PC-9 (cell line): Measurements from ENCODE around the gene GRM1. TPM values are rescaled to one million over a fixed set of nuclear protein-coding genes. Genes with fewer than 3 reads are reported as not detected.

ENCODE experiments used
- BruUV-seq: library from RNA; stranded (reverse); fragments of 400-500 nt; replicated peaks from 2 replicates; lab custom pipeline; 2021; lab: Mats Ljungman, UMichigan
- CTCF ChIA-PET: fragments of 300-600 bp; sonication (Branson Sonifier 250); formaldehyde crosslinking; loops from one replicate; lab custom pipeline; 2022; ENCODE audit warnings: antibody characterized with exemption; lab: Charles Lee
- POLR2A ChIA-PET: fragments of 300-600 bp; sonication (Branson Sonifier 250); formaldehyde crosslinking; loops from one replicate; lab custom pipeline; 2022; ENCODE audit warnings: antibody characterized with exemption; ENCODE audit not compliant: unreplicated experiment; lab: Charles Lee
- DNase-seq, 2 experiments: peaks; one replicate each; pipeline versions ENCODE4 v3.0.0 to v3.0.0-alpha.2; 2015 to 2022; ENCODE audit warnings: mixed read lengths in 1 of 2
- H2AFZ ChIP-seq: fragments of 200-600 bp; sonication (generic); 2 replicates; pipeline ENCODE4 v1.8.1; 2017; ENCODE audit warnings: antibody characterized with exemption
- H3F3A ChIP-seq: fragments of 200-600 bp; sonication (generic); 2 replicates; pipeline ENCODE4 v1.8.1; 2017; ENCODE audit warnings: antibody characterized with exemption, mild to moderate bottlenecking, low read depth; ENCODE audit not compliant: insufficient read depth
- H3K27ac ChIP-seq: fragments of 200-600 bp; sonication (generic); 2 replicates; pipeline ENCODE4 v1.6.1; 2016; ENCODE audit warnings: mixed run types
- H3K27me3 ChIP-seq: fragments of 200-600 bp; sonication (generic); 2 replicates; pipeline ENCODE4 v1.6.1; 2016; ENCODE audit warnings: low read depth, mixed run types; ENCODE audit not compliant: insufficient read depth
- H3K36me3 ChIP-seq: fragments of 200-600 bp; sonication (generic); 2 replicates; pipeline ENCODE4 v1.6.1; 2016; ENCODE audit warnings: low read depth, mixed run types
- H3K4me1 ChIP-seq: fragments of 200-600 bp; sonication (generic); replicated peaks from 2 replicates; pipeline ENCODE4 v1.6.1; 2016; ENCODE audit warnings: mixed run types; ENCODE audit not compliant: insufficient read depth
- H3K4me2 ChIP-seq: fragments of 200-600 bp; sonication (generic); 2 replicates; pipeline ENCODE4 v1.6.1; 2017; ENCODE audit warnings: mixed run types
- H3K4me3 ChIP-seq: fragments of 200-600 bp; sonication (generic); 2 replicates; pipeline ENCODE4 v1.6.1; 2016; ENCODE audit warnings: mixed run types
- H3K79me2 ChIP-seq: fragments of 200-600 bp; sonication (generic); 2 replicates; pipeline ENCODE4 v1.6.1; 2017; ENCODE audit warnings: low read depth, mixed run types
- H3K9me2 ChIP-seq: fragments of 200-600 bp; sonication (generic); 2 replicates; pipeline ENCODE4 v1.8.1; 2017; ENCODE audit warnings: mild to moderate bottlenecking; ENCODE audit not compliant: insufficient read depth
- H3K9me3 ChIP-seq: fragments of 200-600 bp; sonication (generic); 2 replicates; pipeline ENCODE4 v1.8.1; 2016; ENCODE audit warnings: low read depth; ENCODE audit not compliant: insufficient read depth
- H4K20me1 ChIP-seq: fragments of 200-600 bp; sonication (generic); 2 replicates; pipeline ENCODE4 v1.8.1; 2017; ENCODE audit not compliant: insufficient read depth
- EZH2 ChIP-seq: fragments of 200-600 bp; sonication (generic); IDR thresholded peaks from 2 replicates; pipeline ENCODE4 v1.8.0; 2017; ENCODE audit warnings: antibody characterized with exemption, low read depth
- intact Hi-C: fragments of 100-400 bp; cut with micrococcal nuclease; formaldehyde crosslinking; loops from one replicate; pipeline ENCODE4 v1.10.0; 2022; ENCODE audit not compliant: unreplicated experiment
- total RNA-seq: library from RNA; stranded (reverse); gene quantifications from 2 replicates; pipeline ENCODE4 v1.2.3, GENCODE V29; 2021
- TF ChIP-seq, protein P1 (sequence below): fragments of 200-600 bp; sonication (generic); conservative IDR thresholded peaks from 2 replicates; pipeline ENCODE4 v1.6.1; 2017; ENCODE audit warnings: mixed run types, antibody characterized with exemption, mild to moderate bottlenecking, moderate library complexity

GRM1 gene
- total RNA-seq, 1 experiment from 2014 or later = 0.26 TPM

- intact Hi-C loops = no loop called here
- BruUV-seq = no TSS peak
Measured at GRCh38 chr6:146127447-146128215, 98.8 kb downstream of the GRM1 start.

DNA sequence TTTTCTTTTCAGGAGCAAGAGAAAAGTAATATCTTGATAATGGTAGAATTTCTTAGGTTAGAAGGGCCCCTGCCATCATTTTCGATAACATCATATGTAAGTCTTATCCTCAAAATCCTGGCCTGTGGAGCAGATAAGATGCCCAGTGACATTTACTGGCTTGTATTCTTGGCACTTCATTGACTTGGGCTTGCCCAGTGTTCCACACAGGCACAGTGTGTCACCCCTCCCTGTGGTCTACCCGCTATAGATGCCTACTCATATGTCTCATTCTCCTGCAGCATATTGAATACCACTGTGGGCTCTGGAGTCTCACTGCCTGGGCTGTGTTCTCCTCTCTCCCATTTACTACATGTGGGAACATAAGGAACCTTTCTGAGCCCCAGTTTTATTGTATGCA lies 105.0 kb downstream of the GRM1 start:
- CTCF ChIA-PET = no interaction called here

More at GRCh38 chr6:146127447-146128215, 98.8 kb downstream of the GRM1 start:
- Histone ChIP-seq H4K20me1 (no peaks in the 10 kb centered on the region), H3K79me2 (no peaks in the 10 kb centered on the region), H3K27me3 (no peaks in the 10 kb centered on the region), H3K4me1 (no peaks in the 10 kb centered on the region), H3K36me3 (no peaks in the 10 kb centered on the region), H2AFZ (no peak overlapping the region), H3F3A (no peaks in the 10 kb centered on the region), H3K4me2 (no peak overlapping the region), H3K4me3 (no peak overlapping the region), H3K9me2 (no peaks in the 10 kb centered on the region), H3K27ac (no peak overlapping the region), H3K9me3 (no peaks in the 10 kb centered on the region)
- TF ChIP-seq, protein P1, sequence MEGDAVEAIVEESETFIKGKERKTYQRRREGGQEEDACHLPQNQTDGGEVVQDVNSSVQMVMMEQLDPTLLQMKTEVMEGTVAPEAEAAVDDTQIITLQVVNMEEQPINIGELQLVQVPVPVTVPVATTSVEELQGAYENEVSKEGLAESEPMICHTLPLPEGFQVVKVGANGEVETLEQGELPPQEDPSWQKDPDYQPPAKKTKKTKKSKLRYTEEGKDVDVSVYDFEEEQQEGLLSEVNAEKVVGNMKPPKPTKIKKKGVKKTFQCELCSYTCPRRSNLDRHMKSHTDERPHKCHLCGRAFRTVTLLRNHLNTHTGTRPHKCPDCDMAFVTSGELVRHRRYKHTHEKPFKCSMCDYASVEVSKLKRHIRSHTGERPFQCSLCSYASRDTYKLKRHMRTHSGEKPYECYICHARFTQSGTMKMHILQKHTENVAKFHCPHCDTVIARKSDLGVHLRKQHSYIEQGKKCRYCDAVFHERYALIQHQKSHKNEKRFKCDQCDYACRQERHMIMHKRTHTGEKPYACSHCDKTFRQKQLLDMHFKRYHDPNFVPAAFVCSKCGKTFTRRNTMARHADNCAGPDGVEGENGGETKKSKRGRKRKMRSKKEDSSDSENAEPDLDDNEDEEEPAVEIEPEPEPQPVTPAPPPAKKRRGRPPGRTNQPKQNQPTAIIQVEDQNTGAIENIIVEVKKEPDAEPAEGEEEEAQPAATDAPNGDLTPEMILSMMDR = no peak
- TF ChIP-seq EZH2 = no peak
- no peak for DNase-seq
- POLR2A ChIA-PET = no interaction called here
- CTCF ChIA-PET = no interaction called here

GRCh38 chr6:146135167-146135566 lies 106.3 kb downstream of the GRM1 start:
- intact Hi-C loops = no loop called here
- BruUV-seq = no TSS peak
- Histone ChIP-seq H3K9me3 (no peaks in the 10 kb centered on the region), H3K9me2 (no peaks in the 10 kb centered on the region), H3F3A (no peaks in the 10 kb centered on the region), H3K4me3 (no peak overlapping the region), H3K27ac (no peak overlapping the region), H4K20me1 (no peaks in the 10 kb centered on the region), H3K36me3 (no peaks in the 10 kb centered on the region), H3K27me3 (no peaks in the 10 kb centered on the region), H3K4me2 (no peak overlapping the region), H2AFZ (no peak overlapping the region), H3K79me2 (no peaks in the 10 kb centered on the region), H3K4me1 (no peaks in the 10 kb centered on the region)
- TF ChIP-seq, protein P1 = no peak
- no peak for TF ChIP-seq EZH2
- no peak for DNase-seq
- ChIA-PET CTCF (no interaction called here), POLR2A (no interaction called here)

More for the DNA sequence above, 105.0 kb downstream of the GRM1 start:
- H3F3A ChIP-seq = no peaks in the 10 kb centered on the region
- no peaks in the 10 kb centered on the region for H3K9me3 ChIP-seq
- no peaks in the 10 kb centered on the region for H3K9me2 ChIP-seq
- H3K79me2 ChIP-seq = no peaks in the 10 kb centered on the region
- no peak overlapping the region for H3K4me2 ChIP-seq
- H3K27ac ChIP-seq = no peak overlapping the region
- no peaks in the 10 kb centered on the region for H3K27me3 ChIP-seq
- no peak overlapping the region for H3K4me3 ChIP-seq
- intact Hi-C loops = no loop called here
- H3K4me1 ChIP-seq = no peaks in the 10 kb centered on the region
- no peak for DNase-seq
- no peak overlapping the region for H2AFZ ChIP-seq
- POLR2A ChIA-PET = no interaction called here
- no peaks in the 10 kb centered on the region for H4K20me1 ChIP-seq
- TF ChIP-seq, protein P1 = no peak
- TF ChIP-seq EZH2 = no peak
- no peaks in the 10 kb centered on the region for H3K36me3 ChIP-seq
- BruUV-seq = no TSS peak
